AG04449 (cell line): Measurements from ENCODE around the gene CFAP43.
A peak's percentile ranks its signal among the peaks of the same experiment; 100 is the strongest.

Experiments
- CTCF ChIA-PET: fragments of 350-600 bp; formaldehyde crosslinking; extraction: SDS; loops from one replicate; lab custom pipeline; 2021; ENCODE audit warnings: antibody characterized with exemption; lab: Yijun Ruan, JAX
- POLR2A ChIA-PET: fragments of 400-600, 350-600 bp; formaldehyde crosslinking; extraction: SDS; loops from one replicate; lab custom pipeline; 2020; ENCODE audit warnings: antibody characterized with exemption, inconsistent platforms; lab: Yijun Ruan, JAX
- DNase-seq: peaks from one replicate; pipeline ENCODE4 v3.0.0-alpha.2; 2010; ENCODE audit warnings: low read depth, low spot score
- H3K4me3 ChIP-seq: 2 replicates; pipeline ENCODE4 v1.5.1; 2011; ENCODE audit warnings: low read depth, mild to moderate bottlenecking, control low read depth, low read length
- TF ChIP-seq, protein P1 (sequence below): IDR thresholded peaks from one replicate; pipeline ENCODE4 v1.5.1; 2011; ENCODE audit warnings: mild to moderate bottlenecking, moderate library complexity, low read length, control low read depth, inconsistent platforms; ENCODE audit not compliant: insufficient read depth; ENCODE audit errors: missing control alignments

The CFAP43 gene

GRCh38 chr10:104121485-104122224 is 110.5 kb downstream of the CFAP43 start, which contains the start of gene SFR1:
TSS of gene SFR1 (plus strand) at chr10:104122171. CDS start at chr10:104122184, 13 bp downstream.
- CTCF ChIA-PET, result interaction anchor here (0.6 to 10.6 kb wide), 55 partner anchors 8 to 409 kb away, joined by 3 to 148 read pairs (median 4); partner anchors contain the start of genes CFAP43 and SLK
- DNase-seq, result peak; percentile 71

DNA sequence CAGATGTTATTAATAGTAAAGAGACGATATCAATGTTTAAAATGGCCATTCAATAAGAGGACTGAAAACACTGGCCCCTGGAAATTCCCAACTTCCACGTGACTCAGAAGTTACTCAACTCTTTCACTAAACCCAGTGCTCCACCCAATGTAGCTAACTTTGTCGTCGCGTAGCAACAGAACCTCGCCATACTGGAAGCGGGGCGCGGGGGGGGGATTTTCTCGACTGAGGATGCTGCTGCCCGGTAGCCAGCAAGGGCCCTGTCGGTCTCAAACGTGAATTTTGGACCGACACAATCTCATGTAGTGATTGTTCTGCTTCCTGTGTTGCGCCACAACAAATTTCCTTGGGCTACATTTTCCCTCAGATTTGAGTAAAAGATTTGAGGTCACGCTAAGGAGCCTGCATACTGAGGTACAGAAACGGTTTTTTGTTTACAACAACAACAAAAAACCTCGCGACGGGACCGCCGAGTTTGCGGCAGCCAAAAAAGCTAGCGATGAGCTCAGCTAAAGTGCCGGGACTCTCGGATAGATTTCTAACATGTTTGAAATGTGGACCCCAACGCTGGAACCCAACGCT is 111.2 kb downstream of the CFAP43 start:
- peak; percentile 82 for DNase-seq
- TF ChIP-seq, protein P1, sequence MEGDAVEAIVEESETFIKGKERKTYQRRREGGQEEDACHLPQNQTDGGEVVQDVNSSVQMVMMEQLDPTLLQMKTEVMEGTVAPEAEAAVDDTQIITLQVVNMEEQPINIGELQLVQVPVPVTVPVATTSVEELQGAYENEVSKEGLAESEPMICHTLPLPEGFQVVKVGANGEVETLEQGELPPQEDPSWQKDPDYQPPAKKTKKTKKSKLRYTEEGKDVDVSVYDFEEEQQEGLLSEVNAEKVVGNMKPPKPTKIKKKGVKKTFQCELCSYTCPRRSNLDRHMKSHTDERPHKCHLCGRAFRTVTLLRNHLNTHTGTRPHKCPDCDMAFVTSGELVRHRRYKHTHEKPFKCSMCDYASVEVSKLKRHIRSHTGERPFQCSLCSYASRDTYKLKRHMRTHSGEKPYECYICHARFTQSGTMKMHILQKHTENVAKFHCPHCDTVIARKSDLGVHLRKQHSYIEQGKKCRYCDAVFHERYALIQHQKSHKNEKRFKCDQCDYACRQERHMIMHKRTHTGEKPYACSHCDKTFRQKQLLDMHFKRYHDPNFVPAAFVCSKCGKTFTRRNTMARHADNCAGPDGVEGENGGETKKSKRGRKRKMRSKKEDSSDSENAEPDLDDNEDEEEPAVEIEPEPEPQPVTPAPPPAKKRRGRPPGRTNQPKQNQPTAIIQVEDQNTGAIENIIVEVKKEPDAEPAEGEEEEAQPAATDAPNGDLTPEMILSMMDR, result no peak
- peak overlapping the region; percentile 73 for H3K4me3 ChIP-seq
- ChIA-PET CTCF (interaction anchor here (0.7 to 10.6 kb wide), 47 partner anchors 8 to 408 kb away, joined by 3 to 148 read pairs (median 4); partner anchors contain the start of genes CFAP43 and SLK), POLR2A (interaction anchor here (0.6 to 1.8 kb wide), 12 partner anchors 11 to 233 kb away, joined by 3 to 19 read pairs (median 4); partner anchors contain the start of gene GSTO1)

More at GRCh38 chr10:104121485-104122224, 110.5 kb downstream of the CFAP43 start, which contains the start of gene SFR1:
- TF ChIP-seq, protein P1, result peak; percentile 81
- POLR2A ChIA-PET, result interaction anchor here (0.6 to 1.8 kb wide), 10 partner anchors 12 to 230 kb away, joined by 3 to 19 read pairs (median 3); partner anchors contain the start of gene GSTO1
- peak within 1 kb of the TSS; percentile 86 for H3K4me3 ChIP-seq

DNA sequence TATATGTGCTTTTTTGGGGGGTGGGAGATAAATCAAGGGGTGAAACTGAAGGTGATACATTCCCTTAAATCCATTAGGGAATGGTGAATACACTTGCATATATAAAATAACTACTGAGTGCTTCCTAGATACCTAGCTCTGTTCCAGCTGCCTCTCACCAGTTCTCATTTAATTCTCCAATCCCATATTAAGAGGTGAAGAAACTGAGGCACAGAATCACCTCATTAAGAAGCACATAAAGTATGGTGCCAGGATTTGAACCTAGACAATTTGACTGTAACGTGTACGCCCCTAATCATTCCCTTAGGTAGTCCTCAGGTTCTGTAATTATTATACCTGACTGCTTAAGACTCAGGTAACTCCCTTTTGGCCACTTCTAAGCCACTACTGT is 111.7 kb downstream of the CFAP43 start:
- H3K4me3 ChIP-seq, result peak overlapping the region; percentile 32
- TF ChIP-seq, protein P1, result no peak
- CTCF ChIA-PET, result interaction anchor here (1.0 to 10.6 kb wide), 22 partner anchors 8 to 406 kb away, joined by 3 to 148 read pairs (median 7); no protein-coding TSS in a partner anchor
- DNase-seq, result no peak
- POLR2A ChIA-PET, result interaction anchor here (0.6 to 1.7 kb wide), 7 partner anchors 11 to 232 kb away, joined by 3 to 19 read pairs (median 6); no protein-coding TSS in a partner anchor

- POLR2A ChIA-PET, result no interaction called here
- no peak for DNase-seq
- CTCF ChIA-PET, result interaction anchor here (1.0 to 10.6 kb wide), 8 partner anchors 7 to 233 kb away, joined by 4 to 148 read pairs (median 12); no protein-coding TSS in a partner anchor
- TF ChIP-seq, protein P1, result no peak
- no peak overlapping the region for H3K4me3 ChIP-seq
These were observed 112.2 kb downstream of the CFAP43 start for GRCh38 chr10:104119996-104120395.

GRCh38 chr10:104117839-104118323 is 114.3 kb downstream of the CFAP43 start:
- H3K4me3 ChIP-seq, result no peak overlapping the region
- DNase-seq, result no peak
- ChIA-PET CTCF (interaction anchor here (0.9 kb wide), 1 partner anchor 9 kb away, joined by 4 read pairs; no protein-coding TSS in a partner anchor), POLR2A (no interaction called here)
- TF ChIP-seq, protein P1, result no peak
